ENCODE data around the gene CFAP68.

Gene CFAP68

GRCh38 chr11:111913031-111913861, 33.9 kb downstream of the CFAP68 start:
- no peak overlapping the region for H3K4me3 ChIP-seq (ENCODE audit: control insufficient read depth in 1 of 7, extremely low read depth in 1 of 7, insufficient read depth in 4 of 7, low read depth in 2 of 7, low read length in 6 of 7)
- no peaks in the 10 kb centered on the region for H3K36me3 ChIP-seq (ENCODE audit: control insufficient read depth in 4 of 4, insufficient read depth in 4 of 4, low read length in 3 of 4)
- ChIA-PET POLR2A (no interaction called here), CTCF (interaction anchor here (0.8 to 2.5 kb wide), 2 partner anchors 8 to 10 kb away, joined by 3 to 6 read pairs; no protein-coding TSS in a partner anchor)
- WGBS (ENCODE audit: insufficient coverage), result 92% methylated on average over 24 of the region's 24 CpGs
- H3K27ac ChIP-seq (ENCODE audit: insufficient read depth in 1 of 2, low read depth in 1 of 2, low read length in 2 of 2, poor library complexity in 1 of 2, severe bottlenecking in 2 of 2), result no peak overlapping the region
- peaks cover 16 to 59% (median 31%) of the 10 kb centered on the region in 5 experiments for H3K27me3 ChIP-seq (replicated peaks in 2 of 5; ENCODE audit: control insufficient read depth in 4 of 5, insufficient read depth in 5 of 5, low read length in 4 of 5)
- no peak for DNase-seq
- H3K4me1 ChIP-seq (ENCODE audit: control extremely low read depth in 1 of 4, control insufficient read depth in 4 of 4, insufficient read depth in 4 of 4, low read length in 3 of 4), result no peaks in the 10 kb centered on the region
- H3K9me3 ChIP-seq (ENCODE audit: control extremely low read depth in 1 of 5, control insufficient read depth in 4 of 5, insufficient read depth in 2 of 5, low read depth in 1 of 5, low read length in 4 of 5), result no peaks in the 10 kb centered on the region

- H3K36me3 ChIP-seq (ENCODE audit: control insufficient read depth in 4 of 4, insufficient read depth in 4 of 4, low read length in 3 of 4), result no peaks in the 10 kb centered on the region
- CTCF ChIA-PET, result interaction anchor here (0.8 to 2.5 kb wide), 2 partner anchors 9 to 10 kb away, joined by 3 to 6 read pairs; no protein-coding TSS in a partner anchor
- no peak overlapping the region for H3K4me3 ChIP-seq (ENCODE audit: control insufficient read depth in 1 of 7, extremely low read depth in 1 of 7, insufficient read depth in 4 of 7, low read depth in 2 of 7, low read length in 6 of 7)
- no peak for DNase-seq
- no peaks in the 10 kb centered on the region for H3K4me1 ChIP-seq (ENCODE audit: control extremely low read depth in 1 of 4, control insufficient read depth in 4 of 4, insufficient read depth in 4 of 4, low read length in 3 of 4)
- peaks cover 16 to 59% (median 30%) of the 10 kb centered on the region in 5 experiments for H3K27me3 ChIP-seq (replicated peaks in 2 of 5; ENCODE audit: control insufficient read depth in 4 of 5, insufficient read depth in 5 of 5, low read length in 4 of 5)
- H3K9me3 ChIP-seq (ENCODE audit: control extremely low read depth in 1 of 5, control insufficient read depth in 4 of 5, insufficient read depth in 2 of 5, low read depth in 1 of 5, low read length in 4 of 5), result no peaks in the 10 kb centered on the region
- POLR2A ChIA-PET, result no interaction called here
- H3K27ac ChIP-seq (ENCODE audit: insufficient read depth in 1 of 2, low read depth in 1 of 2, low read length in 2 of 2, poor library complexity in 1 of 2, severe bottlenecking in 2 of 2), result no peak overlapping the region
- 100% methylated on average over 3 of the region's 4 CpGs for WGBS (ENCODE audit: insufficient coverage)
Measured at GRCh38 chr11:111913997-111914396, 34.7 kb downstream of the CFAP68 start.

GRCh38 chr11:111916768-111917167, 37.4 kb downstream of the CFAP68 start:
- H3K4me1 ChIP-seq (ENCODE audit: control extremely low read depth in 1 of 4, control insufficient read depth in 4 of 4, insufficient read depth in 4 of 4, low read length in 3 of 4), result no peaks in the 10 kb centered on the region
- no peak overlapping the region for H3K4me3 ChIP-seq (ENCODE audit: control insufficient read depth in 1 of 7, extremely low read depth in 1 of 7, insufficient read depth in 4 of 7, low read depth in 2 of 7, low read length in 6 of 7)
- H3K9me3 ChIP-seq (ENCODE audit: control extremely low read depth in 1 of 5, control insufficient read depth in 4 of 5, insufficient read depth in 2 of 5, low read depth in 1 of 5, low read length in 4 of 5), result no peaks in the 10 kb centered on the region
- no peaks in the 10 kb centered on the region for H3K36me3 ChIP-seq (ENCODE audit: control insufficient read depth in 4 of 4, insufficient read depth in 4 of 4, low read length in 3 of 4)
- H3K27me3 ChIP-seq (replicated peaks in 2 of 5; ENCODE audit: control insufficient read depth in 4 of 5, insufficient read depth in 5 of 5, low read length in 4 of 5), result peaks cover 7 to 38% (median 17%) of the 10 kb centered on the region in 5 experiments
- 100% methylated on average over 1 of the region's 1 CpG for WGBS (ENCODE audit: insufficient coverage)
- DNase-seq, result no peak
- ChIA-PET CTCF (no interaction called here), POLR2A (no interaction called here)
- no peak overlapping the region for H3K27ac ChIP-seq (ENCODE audit: insufficient read depth in 1 of 2, low read depth in 1 of 2, low read length in 2 of 2, poor library complexity in 1 of 2, severe bottlenecking in 2 of 2)

GRCh38 chr11:111917312-111917711, 38.0 kb downstream of the CFAP68 start:
- POLR2A ChIA-PET, result no interaction called here
- Histone ChIP-seq H3K4me1 (ENCODE audit: control extremely low read depth in 1 of 4, control insufficient read depth in 4 of 4, insufficient read depth in 4 of 4, low read length in 3 of 4) (no peaks in the 10 kb centered on the region), H3K27me3 (replicated peaks in 2 of 5; ENCODE audit: control insufficient read depth in 4 of 5, insufficient read depth in 5 of 5, low read length in 4 of 5) (peaks cover 7 to 33% (median 11%) of the 10 kb centered on the region in 5 experiments), H3K4me3 (ENCODE audit: control insufficient read depth in 1 of 7, extremely low read depth in 1 of 7, insufficient read depth in 4 of 7, low read depth in 2 of 7, low read length in 6 of 7) (no peak overlapping the region), H3K9me3 (ENCODE audit: control extremely low read depth in 1 of 5, control insufficient read depth in 4 of 5, insufficient read depth in 2 of 5, low read depth in 1 of 5, low read length in 4 of 5) (no peaks in the 10 kb centered on the region), H3K27ac (ENCODE audit: insufficient read depth in 1 of 2, low read depth in 1 of 2, low read length in 2 of 2, poor library complexity in 1 of 2, severe bottlenecking in 2 of 2) (no peak overlapping the region), H3K36me3 (ENCODE audit: control insufficient read depth in 4 of 4, insufficient read depth in 4 of 4, low read length in 3 of 4) (no peaks in the 10 kb centered on the region)
- CTCF ChIA-PET, result no interaction called here
- no CpG with 5 or more reads among the region's 2 CpGs for WGBS (ENCODE audit: insufficient coverage)
- DNase-seq, result no peak

GRCh38 chr11:111917788-111918187, 38.4 kb downstream of the CFAP68 start:
- Histone ChIP-seq H3K4me1 (ENCODE audit: control extremely low read depth in 1 of 4, control insufficient read depth in 4 of 4, insufficient read depth in 4 of 4, low read length in 3 of 4) (peaks cover 0 to 3% (median 0%) of the 10 kb centered on the region in 4 experiments), H3K9me3 (ENCODE audit: control extremely low read depth in 1 of 5, control insufficient read depth in 4 of 5, insufficient read depth in 2 of 5, low read depth in 1 of 5, low read length in 4 of 5) (no peaks in the 10 kb centered on the region), H3K36me3 (ENCODE audit: control insufficient read depth in 4 of 4, insufficient read depth in 4 of 4, low read length in 3 of 4) (no peaks in the 10 kb centered on the region), H3K27ac (ENCODE audit: insufficient read depth in 1 of 2, low read depth in 1 of 2, low read length in 2 of 2, poor library complexity in 1 of 2, severe bottlenecking in 2 of 2) (no peak overlapping the region), H3K27me3 (replicated peaks in 2 of 5; ENCODE audit: control insufficient read depth in 4 of 5, insufficient read depth in 5 of 5, low read length in 4 of 5) (peaks cover 7 to 29% (median 10%) of the 10 kb centered on the region in 5 experiments), H3K4me3 (ENCODE audit: control insufficient read depth in 1 of 7, extremely low read depth in 1 of 7, insufficient read depth in 4 of 7, low read depth in 2 of 7, low read length in 6 of 7) (no peak overlapping the region)
- no peak for DNase-seq
- WGBS (ENCODE audit: insufficient coverage), result 97% methylated on average over 3 of the region's 3 CpGs
- CTCF ChIA-PET, result interaction anchor here (1.5 kb wide), 1 partner anchor 11 kb away, joined by 4 read pairs; no protein-coding TSS in a partner anchor
- POLR2A ChIA-PET, result no interaction called here

- Histone ChIP-seq H3K4me1 (ENCODE audit: control extremely low read depth in 1 of 4, control insufficient read depth in 4 of 4, insufficient read depth in 4 of 4, low read length in 3 of 4) (peaks cover 0 to 8% (median 0%) of the 10 kb centered on the region in 4 experiments), H3K27ac (ENCODE audit: insufficient read depth in 1 of 2, low read depth in 1 of 2, low read length in 2 of 2, poor library complexity in 1 of 2, severe bottlenecking in 2 of 2) (no peak within 1 kb of the TSS), H3K27me3 (replicated peaks in 2 of 5; ENCODE audit: control insufficient read depth in 4 of 5, insufficient read depth in 5 of 5, low read length in 4 of 5) (peaks cover 3 to 21% (median 9%) of the 10 kb centered on the region in 5 experiments), H3K4me3 (ENCODE audit: control insufficient read depth in 1 of 7, extremely low read depth in 1 of 7, insufficient read depth in 4 of 7, low read depth in 2 of 7, low read length in 6 of 7) (no peak within 1 kb of the TSS), H3K9me3 (ENCODE audit: control extremely low read depth in 1 of 5, control insufficient read depth in 4 of 5, insufficient read depth in 2 of 5, low read depth in 1 of 5, low read length in 4 of 5) (no peaks in the 10 kb centered on the region), H3K36me3 (ENCODE audit: control insufficient read depth in 4 of 4, insufficient read depth in 4 of 4, low read length in 3 of 4) (no peaks in the 10 kb centered on the region)
- POLR2A ChIA-PET, result no interaction called here
- 87% methylated on average over 18 of the region's 19 CpGs for WGBS (ENCODE audit: insufficient coverage)
- CTCF ChIA-PET, result interaction anchor here (1.4 to 1.5 kb wide), 2 partner anchors 10 to 20 kb away, joined by 3 to 4 read pairs; no protein-coding TSS in a partner anchor
- no peak for DNase-seq
Measured at GRCh38 chr11:111918390-111919256, 39.3 kb downstream of the CFAP68 start, which contains the start of gene C11orf52. TSS of gene C11orf52 (plus strand) at chr11:111918913. CDS start at chr11:111918973, 60 bp downstream.

All from common myeloid progenitor, CD34-positive (primary cell).